Aorta (tissue), 5 donors: ENCODE results near the gene IFITM5. TPM values are rescaled to one million over a fixed set of nuclear protein-coding genes. Genes with fewer than 3 reads are reported as not detected.

Source experiments
- ATAC-seq: fragments of 200-7000 bp; cut with Tn5 transposase; one replicate; pipeline ENCODE4 v1.9.1; 2022; ENCODE audit warnings: moderate library complexity; ENCODE audit not compliant: low FRiP score
- DNase-seq, 2 donors: peaks; one replicate each; pipeline ENCODE4 v3.0.0-alpha.2; 2020
- H3K27ac ChIP-seq, 2 donors: one replicate each; pipeline ENCODE4 v1.5.1; 2013; ENCODE audit warnings: low read length in 2 of 2, mild to moderate bottlenecking in 2 of 2, moderate library complexity in 2 of 2, control low read depth in 1 of 2, inconsistent platforms in 1 of 2, low read depth in 1 of 2
- H3K27me3 ChIP-seq, 2 donors: one replicate each; pipeline ENCODE4 v1.6.1; 2013; ENCODE audit warnings: control low read depth in 1 of 2, low read length in 1 of 2, mild to moderate bottlenecking in 1 of 2, moderate library complexity in 1 of 2; ENCODE audit not compliant: insufficient read depth in 2 of 2, control insufficient read depth in 1 of 2
- H3K36me3 ChIP-seq, 2 donors: one replicate each; pipeline ENCODE4 v1.6.1; 2013; ENCODE audit warnings: control low read depth in 1 of 2, low read length in 1 of 2, mild to moderate bottlenecking in 1 of 2; ENCODE audit not compliant: insufficient read depth in 2 of 2, control insufficient read depth in 1 of 2
- H3K4me1 ChIP-seq, 2 donors: one replicate each; pipeline ENCODE4 v1.6.1; 2013; ENCODE audit warnings: low read length in 2 of 2, control low read depth in 1 of 2, mild to moderate bottlenecking in 1 of 2, moderate library complexity in 1 of 2; ENCODE audit not compliant: insufficient read depth in 2 of 2, control insufficient read depth in 1 of 2
- H3K4me3 ChIP-seq, 2 donors: one replicate each; pipeline ENCODE4 v1.5.1; 2013; ENCODE audit warnings: low read length in 2 of 2, control low read depth in 1 of 2, mild to moderate bottlenecking in 1 of 2
- H3K9me3 ChIP-seq: one replicate; pipeline ENCODE4 v1.6.1; 2013; ENCODE audit warnings: mild to moderate bottlenecking, low read length; ENCODE audit not compliant: control insufficient read depth
- WGBS, 2 donors: extraction: QIAGEN DNeasy Blood & Tissue Kit; methylation state at CpG; one replicate each; pipeline ENCODE4 v1.1.7; 2013; 5-methylcytosine and 5-hydroxymethylcytosine counted together
- intact Hi-C, 2 donors: fragments of 100-400 bp; cut with DNase I; formaldehyde crosslinking; loops; one replicate each; pipeline versions ENCODE4 v1.14.2 to v1.15.0; 2022
- polyA plus RNA-seq, 2 donors: library from polyadenylated mRNA; stranded (reverse); fragments of 200-250 nt; gene quantifications; one replicate each; pipeline ENCODE4 v1.2.3, GENCODE V29; 2013
- total RNA-seq, 2 donors: library from RNA; stranded (reverse); fragmentation: NEBNext Ultra II Directional; extraction: Animal tissue kit (Norgen Biotek cat#: 25700); gene quantifications; one replicate each; pipeline ENCODE4 v1.2.1, GENCODE V29; 2021
- donor health status: healthy with polysubstance abuse.
- donor health status: Bipolar disorder and iron deficiency.
- donor health status: DM: no; HTN: no; CAD: no.
- donor health status: DM: no; HTN: no; CAD: no.
- donor health status: DM: yes; HTN: yes; CAD: no.

The IFITM5 gene
- total and polyA plus RNA-seq, 4 donors = not detected

GRCh38 chr11:283405-284104, 15.8 kb downstream of the IFITM5 start:
- no peak for ATAC-seq
- 83 to 91% methylated on average over 18 to 23 of the region's 23 CpGs for WGBS, 2 donors

GRCh38 chr11:282630-283360, 16.5 kb downstream of the IFITM5 start:
- H3K27ac ChIP-seq = no peak overlapping the region
- 56 to 62% methylated on average over 10 to 13 of the region's 13 CpGs for WGBS, 2 donors
- ATAC-seq (no peak), DNase-seq (peak in 1 of 2 donors; percentile 64)
- no peaks in the 10 kb centered on the region for H3K36me3 ChIP-seq
- intact Hi-C loops = no loop called here
- no peak overlapping the region for H3K4me3 ChIP-seq
- H3K9me3 ChIP-seq = no peaks in the 10 kb centered on the region
- peaks cover 0 to 1% of the 10 kb centered on the region in 2 donors for H3K27me3 ChIP-seq
- no peaks in the 10 kb centered on the region for H3K4me1 ChIP-seq

More at GRCh38 chr11:283405-284104, 15.8 kb downstream of the IFITM5 start:
- Histone ChIP-seq H3K27ac (no peak overlapping the region), H3K27me3 (peaks cover 0 to 1% of the 10 kb centered on the region in 2 donors), H3K36me3 (no peaks in the 10 kb centered on the region), H3K4me1 (no peaks in the 10 kb centered on the region), H3K4me3 (no peak overlapping the region), H3K9me3 (no peaks in the 10 kb centered on the region)
- no peak for DNase-seq
- intact Hi-C loops = no loop called here

- no peak overlapping the region for H3K4me3 ChIP-seq
- H3K36me3 ChIP-seq = no peaks in the 10 kb centered on the region
Measured at GRCh38 chr11:282171-282570, 17.2 kb downstream of the IFITM5 start.

GRCh38 chr11:281486-282161, 17.7 kb downstream of the IFITM5 start:
- H3K27ac ChIP-seq = no peak overlapping the region
- H3K36me3 ChIP-seq = no peaks in the 10 kb centered on the region
- ATAC-seq (no peak), DNase-seq (peak in 1 of 2 donors; percentile 63)
- intact Hi-C loops = no loop called here
- peaks cover 0 to 1% of the 10 kb centered on the region in 2 donors for H3K27me3 ChIP-seq
- 33 to 35% methylated on average over 26 of the region's 26 CpGs for WGBS, 2 donors
- H3K4me1 ChIP-seq = no peaks in the 10 kb centered on the region
- H3K4me3 ChIP-seq = no peak overlapping the region
- no peaks in the 10 kb centered on the region for H3K9me3 ChIP-seq

More at GRCh38 chr11:282171-282570, 17.2 kb downstream of the IFITM5 start:
- no peaks in the 10 kb centered on the region for H3K9me3 ChIP-seq
- WGBS, 2 donors = 63 to 65% methylated on average over 4 of the region's 4 CpGs
- peaks cover 0 to 1% of the 10 kb centered on the region in 2 donors for H3K27me3 ChIP-seq
- no peaks in the 10 kb centered on the region for H3K4me1 ChIP-seq
- H3K27ac ChIP-seq = no peak overlapping the region
- DNase-seq = peak in 1 of 2 donors; percentile 47
- ATAC-seq = no peak
- intact Hi-C loops = no loop called here

GRCh38 chr11:280706-281485, 18.4 kb downstream of the IFITM5 start:
- peak in 1 of 2 donors; percentile 71 for DNase-seq
- Histone ChIP-seq H3K4me3 (no peak overlapping the region), H3K27ac (no peak overlapping the region), H3K9me3 (no peaks in the 10 kb centered on the region), H3K4me1 (no peaks in the 10 kb centered on the region), H3K36me3 (no peaks in the 10 kb centered on the region), H3K27me3 (peaks cover 0 to 1% of the 10 kb centered on the region in 2 donors)
- WGBS, 2 donors = 9% methylated on average over 72 to 79 of the region's 79 CpGs
- intact Hi-C loops = no loop called here
- no peak for ATAC-seq

GRCh38 chr11:279966-280705, 19.2 kb downstream of the IFITM5 start:
- H3K36me3 ChIP-seq = no peaks in the 10 kb centered on the region
- H3K27me3 ChIP-seq = peaks cover 0 to 1% of the 10 kb centered on the region in 2 donors
- no peaks in the 10 kb centered on the region for H3K9me3 ChIP-seq
- ATAC-seq = peak; percentile 13
- WGBS, 2 donors = 2 to 3% methylated on average over 64 to 85 of the region's 85 CpGs
- DNase-seq = peak in 1 of 2 donors; percentile 60
- no peak overlapping the region for H3K27ac ChIP-seq
- no peaks in the 10 kb centered on the region for H3K4me1 ChIP-seq
- no peak overlapping the region for H3K4me3 ChIP-seq
- intact Hi-C loops = no loop called here

- H3K4me3 ChIP-seq = no peak overlapping the region
- intact Hi-C loops = no loop called here
- H3K4me1 ChIP-seq = no peaks in the 10 kb centered on the region
- H3K9me3 ChIP-seq = no peaks in the 10 kb centered on the region
- H3K36me3 ChIP-seq = no peaks in the 10 kb centered on the region
- H3K27me3 ChIP-seq = peaks cover 0 to 1% of the 10 kb centered on the region in 2 donors
- no peak for ATAC-seq
- peak in 1 of 2 donors; percentile 53 for DNase-seq
- WGBS, 2 donors = 11% methylated on average over 82 to 97 of the region's 97 CpGs
- H3K27ac ChIP-seq = no peak overlapping the region
Measured at GRCh38 chr11:279040-279965, 20.0 kb downstream of the IFITM5 start.
